Kidney (tissue), 14 donors: Measurements from ENCODE around the gene BET1L. TPM values are rescaled to one million over a fixed set of nuclear protein-coding genes. Genes with fewer than 3 reads are reported as not detected.
A peak's percentile ranks its signal among the peaks of the same experiment; 100 is the strongest.

Experiments used
- DNase-seq, 5 donors: peaks; one replicate each; pipeline ENCODE4 v3.0.0-alpha.2; 2013 to 2020
- FAIRE-seq: peaks from 2 replicates; lab custom pipeline; 2012; peaks lifted over from hg19 to GRCh38; lab: Jason Lieb, UNC
- H3K27ac ChIP-seq, 2 donors: one replicate each; pipeline ENCODE4 v1.7.0; 2013; ENCODE audit warnings: low read depth in 2 of 2, low read length in 2 of 2, inconsistent platforms in 1 of 2
- H3K27me3 ChIP-seq: one replicate; pipeline ENCODE4 v1.7.1; 2013; ENCODE audit warnings: low read length, inconsistent platforms; ENCODE audit not compliant: control insufficient read depth, insufficient read depth
- H3K36me3 ChIP-seq, 3 donors: one replicate each; pipeline versions ENCODE4 v1.7.0 to v1.7.1; 2013; ENCODE audit warnings: low read length in 3 of 3, control low read depth in 1 of 3, inconsistent platforms in 1 of 3; ENCODE audit not compliant: insufficient read depth in 3 of 3, control insufficient read depth in 2 of 3
- H3K4me1 ChIP-seq, 3 donors: one replicate each; pipeline versions ENCODE4 v1.7.0 to v1.7.1; 2013; ENCODE audit warnings: low read length in 3 of 3, inconsistent platforms in 1 of 3, low read depth in 1 of 3; ENCODE audit not compliant: control insufficient read depth in 2 of 3, insufficient read depth in 2 of 3
- H3K4me3 ChIP-seq, 3 donors: one replicate each; pipeline versions ENCODE4 v1.7.0 to v1.8.1; 2013; ENCODE audit warnings: low read length in 3 of 3, control low read depth in 1 of 3, inconsistent platforms in 1 of 3
- H3K9ac ChIP-seq, 3 donors: one replicate each; pipeline versions ENCODE4 v1.7.0 to v1.7.1; 2013; ENCODE audit warnings: low read length in 3 of 3, control low read depth in 1 of 3, inconsistent platforms in 1 of 3
- H3K9me3 ChIP-seq, 3 donors: one replicate each; pipeline versions ENCODE4 v1.7.0 to v1.7.1; 2013; ENCODE audit warnings: low read length in 3 of 3, control low read depth in 1 of 3, inconsistent platforms in 1 of 3; ENCODE audit not compliant: control insufficient read depth in 2 of 3, insufficient read depth in 1 of 3
- intact Hi-C: fragments of 100-400 bp; cut with DNase I; formaldehyde crosslinking; loops from one replicate; pipeline ENCODE4 v1.11.1; 2022
- polyA plus RNA-seq: library from polyadenylated mRNA; stranded (reverse); fragments of 350-450 nt; fragmentation: Illumina TruSeq; extraction: RNeasy Lipid Tissue Mini Kit (QIAGEN cat#74804); gene quantifications from one replicate; pipeline ENCODE4 v1.2.3, GENCODE V29; 2014; ENCODE audit warnings: low read depth, low replicate concordance; ENCODE audit not compliant: insufficient read depth
- total RNA-seq: library from RNA; stranded (reverse); fragmentation: NEBNext Ultra II Directional; extraction: Animal tissue kit (Norgen Biotek cat#: 25700); gene quantifications from one replicate; pipeline ENCODE4 v1.2.1, GENCODE V29; 2021
- TF ChIP-seq, protein P1 (sequence below): IDR thresholded peaks from 3 replicates; pipeline ENCODE4 v1.5.1; 2012; ENCODE audit warnings: mild to moderate bottlenecking, moderate library complexity, borderline replicate concordance; ENCODE audit not compliant: insufficient read depth; ENCODE audit errors: extremely low read depth
- donor health status: control.
- donor health status: control.
- donor health status: control.
- donor health status: control.
- donor health status: control.
- donor health status: DM: yes; HTN: yes; CAD: no.
- donor health status: Normal renal cell carcinoma (clear cell type).

The BET1L gene
- total and polyA plus RNA-seq, 2 donors from 2014 or later = 43.9 to 56.5 TPM

GRCh38 chr11:236774-237767 is 29.9 kb upstream of the BET1L start, which contains the start of gene PSMD13:
TSS of gene PSMD13 (plus strand) at chr11:236976. CDS start at chr11:237050, 74 bp downstream.
- DNase-seq (peak; percentile 89 to 96 (median 93)), FAIRE-seq (no peak)
- TF ChIP-seq, protein P1, sequence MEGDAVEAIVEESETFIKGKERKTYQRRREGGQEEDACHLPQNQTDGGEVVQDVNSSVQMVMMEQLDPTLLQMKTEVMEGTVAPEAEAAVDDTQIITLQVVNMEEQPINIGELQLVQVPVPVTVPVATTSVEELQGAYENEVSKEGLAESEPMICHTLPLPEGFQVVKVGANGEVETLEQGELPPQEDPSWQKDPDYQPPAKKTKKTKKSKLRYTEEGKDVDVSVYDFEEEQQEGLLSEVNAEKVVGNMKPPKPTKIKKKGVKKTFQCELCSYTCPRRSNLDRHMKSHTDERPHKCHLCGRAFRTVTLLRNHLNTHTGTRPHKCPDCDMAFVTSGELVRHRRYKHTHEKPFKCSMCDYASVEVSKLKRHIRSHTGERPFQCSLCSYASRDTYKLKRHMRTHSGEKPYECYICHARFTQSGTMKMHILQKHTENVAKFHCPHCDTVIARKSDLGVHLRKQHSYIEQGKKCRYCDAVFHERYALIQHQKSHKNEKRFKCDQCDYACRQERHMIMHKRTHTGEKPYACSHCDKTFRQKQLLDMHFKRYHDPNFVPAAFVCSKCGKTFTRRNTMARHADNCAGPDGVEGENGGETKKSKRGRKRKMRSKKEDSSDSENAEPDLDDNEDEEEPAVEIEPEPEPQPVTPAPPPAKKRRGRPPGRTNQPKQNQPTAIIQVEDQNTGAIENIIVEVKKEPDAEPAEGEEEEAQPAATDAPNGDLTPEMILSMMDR = no peak
- Histone ChIP-seq H3K9me3 (no peaks in the 10 kb centered on the region), H3K36me3 (no peaks in the 10 kb centered on the region), H3K4me1 (peaks cover 0 to 19% (median 12%) of the 10 kb centered on the region in 3 donors), H3K27ac (peak within 1 kb of the TSS; percentile 90 to 98), H3K27me3 (no peaks in the 10 kb centered on the region), H3K4me3 (peak within 1 kb of the TSS; percentile 97 to 99 (median 97)), H3K9ac (peak within 1 kb of the TSS; percentile 71 to 97 (median 93))
- intact Hi-C loops = no loop called here

DNA sequence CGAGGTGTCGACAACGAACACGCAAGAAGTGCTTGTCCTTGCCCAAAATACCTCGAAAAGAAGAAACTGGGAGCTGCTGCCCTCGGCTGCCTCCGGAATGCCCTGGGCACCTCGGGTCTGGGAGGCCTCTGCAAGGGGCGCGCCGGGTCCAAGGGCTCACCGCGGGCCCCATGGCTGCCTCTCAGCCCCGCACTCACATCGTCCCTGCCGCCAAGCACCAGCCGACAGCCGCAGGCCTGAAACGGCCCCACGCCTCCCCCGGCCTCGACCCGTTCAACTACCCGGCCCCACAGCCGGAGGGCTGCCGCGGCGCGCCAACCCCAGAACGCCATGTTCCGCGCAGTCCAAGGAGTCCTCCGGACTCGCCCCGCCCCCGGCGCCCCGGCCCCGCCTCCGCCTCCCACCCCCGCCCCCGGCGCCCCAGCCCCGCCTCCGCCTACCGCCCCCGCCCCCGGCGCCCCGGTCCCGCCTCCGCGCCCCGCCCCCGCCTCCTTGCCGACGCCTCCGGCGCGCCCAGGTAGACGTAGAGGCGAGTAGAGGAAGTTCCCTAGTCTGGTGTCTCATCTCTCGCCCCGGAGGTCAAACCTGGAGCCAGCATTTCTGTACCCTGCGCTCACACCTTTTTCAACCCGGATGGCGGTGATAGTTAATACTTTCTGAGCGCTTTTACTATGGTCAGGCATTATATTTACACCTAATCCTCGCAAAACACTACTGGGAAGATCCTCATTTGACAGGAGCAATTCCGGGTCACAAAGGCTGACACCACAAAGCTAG is 29.0 kb upstream of the BET1L start, which contains the start of gene SIRT3:
SIRT3 (minus strand) TSS at position 346 of the 777 bp plus-strand sequence; CDS start at position 332, 14 bp downstream.
- DNase-seq = peak; percentile 91 to 94 (median 93)
- no peak for FAIRE-seq
- Histone ChIP-seq H3K27ac (peak within 1 kb of the TSS; percentile 90 to 98), H3K9me3 (no peaks in the 10 kb centered on the region), H3K4me1 (peaks cover 0 to 19% (median 12%) of the 10 kb centered on the region in 3 donors), H3K9ac (peak within 1 kb of the TSS; percentile 71 to 97 (median 93)), H3K4me3 (peak within 1 kb of the TSS; percentile 97 to 99 (median 97)), H3K36me3 (no peaks in the 10 kb centered on the region), H3K27me3 (no peaks in the 10 kb centered on the region)
- intact Hi-C loops = no loop called here
- TF ChIP-seq, protein P1 = no peak

GRCh38 chr11:235609-235996 is 28.4 kb upstream of the BET1L start:
- TF ChIP-seq, protein P1 = no peak
- peak overlapping the region; percentile 54 to 91 (median 66) for H3K9ac ChIP-seq
- peak overlapping the region; percentile 91 to 97 (median 93) for H3K4me3 ChIP-seq
- H3K27ac ChIP-seq = peak overlapping the region; percentile 49 to 64
- no peaks in the 10 kb centered on the region for H3K9me3 ChIP-seq
- peaks cover 0 to 19% (median 12%) of the 10 kb centered on the region in 3 donors for H3K4me1 ChIP-seq
- FAIRE-seq (no peak), DNase-seq (no peak)
- no peaks in the 10 kb centered on the region for H3K27me3 ChIP-seq
- intact Hi-C loops = no loop called here
- no peaks in the 10 kb centered on the region for H3K36me3 ChIP-seq
